ENCODE results near the gene SDK1. TPM values are rescaled to one million over a fixed set of nuclear protein-coding genes. Genes with fewer than 3 reads are reported as not detected.

Gene SDK1
- total and polyA plus RNA-seq, 10 of the 15 experiments (the other 5 are each of a cell fraction or from before 2014, with no cell fraction given): 0.14 to 0.33 TPM; not detected in 8

DNA sequence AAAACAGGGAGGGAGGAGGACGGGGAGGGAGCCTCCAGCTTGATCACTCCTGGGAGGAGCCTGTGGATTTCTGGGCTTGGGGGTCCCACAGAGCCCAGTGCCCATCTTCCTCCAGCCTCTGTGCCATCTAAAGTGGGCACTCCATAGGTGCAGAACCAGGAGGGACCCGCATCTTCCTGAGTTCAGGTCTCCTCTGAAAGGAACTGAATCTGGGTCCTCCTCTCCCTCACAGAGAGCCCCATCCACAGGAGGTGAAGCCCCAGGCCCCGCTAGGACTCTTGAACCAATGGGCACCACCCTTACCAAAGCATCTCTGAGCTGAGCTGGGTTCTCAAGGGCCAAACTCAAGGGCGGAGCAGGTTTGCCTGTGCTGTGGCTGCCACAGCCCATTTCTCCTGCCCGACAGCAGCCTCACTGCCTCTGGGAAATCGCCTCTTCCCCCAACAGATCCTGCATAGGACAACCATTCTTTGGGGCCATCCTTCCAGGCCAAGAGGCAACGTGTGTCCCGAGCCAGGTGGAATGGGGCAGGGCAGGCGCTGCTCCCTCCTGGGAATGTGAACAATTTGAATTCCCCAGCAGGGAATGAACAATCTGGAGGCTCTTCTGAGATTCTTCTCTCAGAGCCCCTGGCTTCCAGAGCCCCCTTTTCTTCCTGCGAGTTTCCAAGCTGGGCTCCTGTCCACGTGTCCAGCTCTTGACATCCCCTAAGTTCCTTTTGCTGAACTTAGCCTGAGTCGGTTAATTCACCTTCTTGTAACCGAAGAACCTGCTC is 970.1 kb downstream of the SDK1 start:
- Histone ChIP-seq H3K4me1 (ENCODE audit: control insufficient read depth, insufficient read depth, low read length) (no peaks in the 10 kb centered on the region), H3K27me3 (replicated peaks in 1 of 2; ENCODE audit: control insufficient read depth in 2 of 2, insufficient read depth in 2 of 2, low read length in 1 of 2) (no peaks in the 10 kb centered on the region), H3K9ac (ENCODE audit: control insufficient read depth, insufficient read depth, low read length) (no peak overlapping the region), H3K4me2 (ENCODE audit: control insufficient read depth, insufficient read depth) (no peak overlapping the region), H3K4me3 (no peak overlapping the region), H3K36me3 (ENCODE audit: control insufficient read depth in 2 of 2, insufficient read depth in 2 of 2, low read length in 1 of 2) (no peaks in the 10 kb centered on the region), H3K27ac (ENCODE audit: control insufficient read depth, insufficient read depth) (no peak overlapping the region), H3K9me3 (replicated peaks; ENCODE audit: control insufficient read depth, insufficient read depth, low read length) (peaks cover 2% of the 10 kb centered on the region; the same call in 1 of the 3 replicates), H4K20me1 (ENCODE audit: control insufficient read depth, insufficient read depth) (no peaks in the 10 kb centered on the region), H3K79me2 (ENCODE audit: control insufficient read depth, insufficient read depth, low read length) (no peaks in the 10 kb centered on the region), H2AFZ (ENCODE audit: control insufficient read depth, low read depth, low read length) (no peak overlapping the region)
- POLR2A ChIA-PET: no interaction called here
- ATAC-seq (no peak), FAIRE-seq (no peak), DNase-seq (ENCODE audit: low read depth, low spot score) (no peak)
- SMC1A ChIA-PET (ENCODE audit: uncharacterized antibody, unreplicated experiment): no interaction called here
- no TSS peak for BruUV-seq (replicated peaks)
- intact Hi-C loops (cut with micrococcal nuclease; ENCODE audit: unreplicated experiment): no loop called here
- CTCF ChIA-PET: no interaction called here
- WGBS (ENCODE audit: insufficient coverage, insufficient replicate concordance, low lambda C conversion rate, missing lambda C conversion rate): 19% methylated on average over 13 of the region's 13 CpGs
- RAD21 ChIA-PET (ENCODE audit: unreplicated experiment): no interaction called here
- in situ Hi-C loops (cut with MboI): no loop called here
- TF ChIP-seq FOS (IDR thresholded peaks at IDR 0.05; ENCODE audit: borderline replicate concordance, extremely low read depth, insufficient read length): no peak
- TF ChIP-seq LARP7 (IDR thresholded peaks at IDR 0.05): no peak
- no peak for TF ChIP-seq CHD2 (IDR thresholded peaks at IDR 0.05; ENCODE audit: borderline replicate concordance, low read depth, low read length)
- TF ChIP-seq ZBED1 (IDR thresholded peaks at IDR 0.05; ENCODE audit: borderline replicate concordance): no peak
- no peak for TF ChIP-seq CHD4 (IDR thresholded peaks at IDR 0.05)
- TF ChIP-seq FOXK2 (IDR thresholded peaks at IDR 0.05): no peak
- TF ChIP-seq, protein P1, sequence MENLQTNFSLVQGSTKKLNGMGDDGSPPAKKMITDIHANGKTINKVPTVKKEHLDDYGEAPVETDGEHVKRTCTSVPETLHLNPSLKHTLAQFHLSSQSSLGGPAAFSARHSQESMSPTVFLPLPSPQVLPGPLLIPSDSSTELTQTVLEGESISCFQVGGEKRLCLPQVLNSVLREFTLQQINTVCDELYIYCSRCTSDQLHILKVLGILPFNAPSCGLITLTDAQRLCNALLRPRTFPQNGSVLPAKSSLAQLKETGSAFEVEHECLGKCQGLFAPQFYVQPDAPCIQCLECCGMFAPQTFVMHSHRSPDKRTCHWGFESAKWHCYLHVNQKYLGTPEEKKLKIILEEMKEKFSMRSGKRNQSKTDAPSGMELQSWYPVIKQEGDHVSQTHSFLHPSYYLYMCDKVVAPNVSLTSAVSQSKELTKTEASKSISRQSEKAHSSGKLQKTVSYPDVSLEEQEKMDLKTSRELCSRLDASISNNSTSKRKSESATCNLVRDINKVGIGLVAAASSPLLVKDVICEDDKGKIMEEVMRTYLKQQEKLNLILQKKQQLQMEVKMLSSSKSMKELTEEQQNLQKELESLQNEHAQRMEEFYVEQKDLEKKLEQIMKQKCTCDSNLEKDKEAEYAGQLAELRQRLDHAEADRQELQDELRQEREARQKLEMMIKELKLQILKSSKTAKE (IDR thresholded peaks at IDR 0.05; ENCODE audit: low read depth, poor library complexity, severe bottlenecking): no peak
- no peak for TF ChIP-seq MXI1 (IDR thresholded peaks at IDR 0.05; ENCODE audit: low read depth, low read length)
- TF ChIP-seq, protein P2, sequence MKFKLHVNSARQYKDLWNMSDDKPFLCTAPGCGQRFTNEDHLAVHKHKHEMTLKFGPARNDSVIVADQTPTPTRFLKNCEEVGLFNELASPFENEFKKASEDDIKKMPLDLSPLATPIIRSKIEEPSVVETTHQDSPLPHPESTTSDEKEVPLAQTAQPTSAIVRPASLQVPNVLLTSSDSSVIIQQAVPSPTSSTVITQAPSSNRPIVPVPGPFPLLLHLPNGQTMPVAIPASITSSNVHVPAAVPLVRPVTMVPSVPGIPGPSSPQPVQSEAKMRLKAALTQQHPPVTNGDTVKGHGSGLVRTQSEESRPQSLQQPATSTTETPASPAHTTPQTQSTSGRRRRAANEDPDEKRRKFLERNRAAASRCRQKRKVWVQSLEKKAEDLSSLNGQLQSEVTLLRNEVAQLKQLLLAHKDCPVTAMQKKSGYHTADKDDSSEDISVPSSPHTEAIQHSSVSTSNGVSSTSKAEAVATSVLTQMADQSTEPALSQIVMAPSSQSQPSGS (IDR thresholded peaks at IDR 0.05; ENCODE audit: low read length): no peak
- TF ChIP-seq, protein P3, sequence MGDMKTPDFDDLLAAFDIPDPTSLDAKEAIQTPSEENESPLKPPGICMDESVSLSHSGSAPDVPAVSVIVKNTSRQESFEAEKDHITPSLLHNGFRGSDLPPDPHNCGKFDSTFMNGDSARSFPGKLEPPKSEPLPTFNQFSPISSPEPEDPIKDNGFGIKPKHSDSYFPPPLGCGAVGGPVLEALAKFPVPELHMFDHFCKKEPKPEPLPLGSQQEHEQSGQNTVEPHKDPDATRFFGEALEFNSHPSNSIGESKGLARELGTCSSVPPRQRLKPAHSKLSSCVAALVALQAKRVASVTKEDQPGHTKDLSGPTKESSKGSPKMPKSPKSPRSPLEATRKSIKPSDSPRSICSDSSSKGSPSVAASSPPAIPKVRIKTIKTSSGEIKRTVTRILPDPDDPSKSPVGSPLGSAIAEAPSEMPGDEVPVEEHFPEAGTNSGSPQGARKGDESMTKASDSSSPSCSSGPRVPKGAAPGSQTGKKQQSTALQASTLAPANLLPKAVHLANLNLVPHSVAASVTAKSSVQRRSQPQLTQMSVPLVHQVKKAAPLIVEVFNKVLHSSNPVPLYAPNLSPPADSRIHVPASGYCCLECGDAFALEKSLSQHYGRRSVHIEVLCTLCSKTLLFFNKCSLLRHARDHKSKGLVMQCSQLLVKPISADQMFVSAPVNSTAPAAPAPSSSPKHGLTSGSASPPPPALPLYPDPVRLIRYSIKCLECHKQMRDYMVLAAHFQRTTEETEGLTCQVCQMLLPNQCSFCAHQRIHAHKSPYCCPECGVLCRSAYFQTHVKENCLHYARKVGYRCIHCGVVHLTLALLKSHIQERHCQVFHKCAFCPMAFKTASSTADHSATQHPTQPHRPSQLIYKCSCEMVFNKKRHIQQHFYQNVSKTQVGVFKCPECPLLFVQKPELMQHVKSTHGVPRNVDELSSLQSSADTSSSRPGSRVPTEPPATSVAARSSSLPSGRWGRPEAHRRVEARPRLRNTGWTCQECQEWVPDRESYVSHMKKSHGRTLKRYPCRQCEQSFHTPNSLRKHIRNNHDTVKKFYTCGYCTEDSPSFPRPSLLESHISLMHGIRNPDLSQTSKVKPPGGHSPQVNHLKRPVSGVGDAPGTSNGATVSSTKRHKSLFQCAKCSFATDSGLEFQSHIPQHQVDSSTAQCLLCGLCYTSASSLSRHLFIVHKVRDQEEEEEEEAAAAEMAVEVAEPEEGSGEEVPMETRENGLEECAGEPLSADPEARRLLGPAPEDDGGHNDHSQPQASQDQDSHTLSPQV (IDR thresholded peaks at IDR 0.05): no peak
- TF ChIP-seq TARDBP (IDR thresholded peaks at IDR 0.05; ENCODE audit: borderline replicate concordance): no peak
- no peak for TF ChIP-seq TAF1 (IDR thresholded peaks at IDR 0.05; ENCODE audit: borderline replicate concordance, low read depth, low read length)
- TF ChIP-seq, protein P4, sequence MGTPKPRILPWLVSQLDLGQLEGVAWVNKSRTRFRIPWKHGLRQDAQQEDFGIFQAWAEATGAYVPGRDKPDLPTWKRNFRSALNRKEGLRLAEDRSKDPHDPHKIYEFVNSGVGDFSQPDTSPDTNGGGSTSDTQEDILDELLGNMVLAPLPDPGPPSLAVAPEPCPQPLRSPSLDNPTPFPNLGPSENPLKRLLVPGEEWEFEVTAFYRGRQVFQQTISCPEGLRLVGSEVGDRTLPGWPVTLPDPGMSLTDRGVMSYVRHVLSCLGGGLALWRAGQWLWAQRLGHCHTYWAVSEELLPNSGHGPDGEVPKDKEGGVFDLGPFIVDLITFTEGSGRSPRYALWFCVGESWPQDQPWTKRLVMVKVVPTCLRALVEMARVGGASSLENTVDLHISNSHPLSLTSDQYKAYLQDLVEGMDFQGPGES (IDR thresholded peaks at IDR 0.05): no peak
- no peak for TF ChIP-seq MEF2A (IDR thresholded peaks at IDR 0.05; ENCODE audit: insufficient read depth, low read depth, low read length)

All from GM12878 (cell line).